Spleen (tissue), 7 donors: ENCODE data around the gene TRIAP1.

Experiments
- POLR2A ChIP-seq, 3 donors: fragments of 450-650 bp; IDR thresholded peaks; one replicate each; pipeline ENCODE4 v1.5.1; 2017; ENCODE audit warnings: antibody characterized with exemption in 3 of 3, mild to moderate bottlenecking in 1 of 3
- POLR2AphosphoS5 ChIP-seq, 3 donors: sonication (generic); formaldehyde crosslinking; IDR thresholded peaks; one replicate each; pipeline ENCODE4 v1.5.1; 2017; ENCODE audit warnings: antibody characterized with exemption in 3 of 3
- TF ChIP-seq, protein P1 (sequence below), 11 experiments: fragments of 200-600 bp in 7 of 11; fragments of 450-650 bp in 4 of 11; sonication (generic) in 4 of 11; IDR thresholded peaks in 8 of 11; conservative IDR thresholded peaks in 3 of 11; 1 replicate in 7 of 11; 2 replicates in 4 of 11; pipeline versions ENCODE4 v1.4.0 to v1.8.0; 2016 to 2021; ENCODE audit warnings: antibody characterized with exemption in 11 of 11, inconsistent platforms in 4 of 11, mild to moderate bottlenecking in 1 of 11
- donor health status: DM: no; HTN: no; CAD: no; lungs with moderate emphysema.
- donor health status: DM: no; HTN: no; CAD: no.
- donor health status: DM: no; HTN: no; CAD: no.

DNA sequence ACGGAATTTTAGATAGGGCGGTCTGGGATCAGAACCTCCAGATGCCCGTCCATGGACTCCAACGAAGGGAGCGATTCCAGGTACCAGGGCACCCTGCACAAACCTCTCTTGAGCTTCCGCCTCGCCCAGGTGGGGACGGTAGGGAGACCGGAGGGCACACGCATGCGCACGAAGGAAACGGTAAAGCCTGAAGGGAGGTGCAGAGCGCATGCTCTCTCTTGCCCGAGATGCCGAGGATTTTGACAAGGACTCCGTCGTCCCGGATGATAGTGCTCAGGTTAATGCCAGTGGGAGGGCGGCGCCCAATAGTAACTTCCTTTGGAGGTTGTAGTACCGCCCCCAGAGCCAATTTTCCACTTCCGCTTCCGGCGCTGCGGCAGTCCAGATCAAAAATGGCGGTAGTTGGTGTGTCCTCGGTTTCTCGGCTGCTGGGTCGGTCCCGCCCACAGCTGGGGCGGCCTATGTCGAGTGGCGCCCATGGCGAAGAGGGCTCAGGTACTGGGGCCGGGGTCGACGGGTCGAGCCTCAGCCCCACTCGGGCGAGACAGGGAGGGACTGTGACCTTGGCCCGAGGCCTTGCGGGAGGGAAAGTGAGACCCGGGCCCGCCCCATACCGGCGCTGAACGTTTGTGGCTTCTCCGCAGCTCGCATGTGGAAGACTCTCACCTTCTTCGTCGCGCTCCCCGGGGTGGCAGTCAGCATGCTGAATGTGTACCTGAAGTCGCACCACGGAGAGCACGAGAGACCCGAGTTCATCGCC is 8.3 kb downstream of the TRIAP1 start, which contains the start of gene COX6A1:
- TF ChIP-seq POLR2AphosphoS5 (IDR thresholded peaks at IDR 0.05), result peak; percentile 86 to 92 (median 91)
- no peak for TF ChIP-seq POLR2A (IDR thresholded peaks at IDR 0.05)
- TF ChIP-seq, protein P1, sequence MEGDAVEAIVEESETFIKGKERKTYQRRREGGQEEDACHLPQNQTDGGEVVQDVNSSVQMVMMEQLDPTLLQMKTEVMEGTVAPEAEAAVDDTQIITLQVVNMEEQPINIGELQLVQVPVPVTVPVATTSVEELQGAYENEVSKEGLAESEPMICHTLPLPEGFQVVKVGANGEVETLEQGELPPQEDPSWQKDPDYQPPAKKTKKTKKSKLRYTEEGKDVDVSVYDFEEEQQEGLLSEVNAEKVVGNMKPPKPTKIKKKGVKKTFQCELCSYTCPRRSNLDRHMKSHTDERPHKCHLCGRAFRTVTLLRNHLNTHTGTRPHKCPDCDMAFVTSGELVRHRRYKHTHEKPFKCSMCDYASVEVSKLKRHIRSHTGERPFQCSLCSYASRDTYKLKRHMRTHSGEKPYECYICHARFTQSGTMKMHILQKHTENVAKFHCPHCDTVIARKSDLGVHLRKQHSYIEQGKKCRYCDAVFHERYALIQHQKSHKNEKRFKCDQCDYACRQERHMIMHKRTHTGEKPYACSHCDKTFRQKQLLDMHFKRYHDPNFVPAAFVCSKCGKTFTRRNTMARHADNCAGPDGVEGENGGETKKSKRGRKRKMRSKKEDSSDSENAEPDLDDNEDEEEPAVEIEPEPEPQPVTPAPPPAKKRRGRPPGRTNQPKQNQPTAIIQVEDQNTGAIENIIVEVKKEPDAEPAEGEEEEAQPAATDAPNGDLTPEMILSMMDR (IDR thresholded peaks at IDR 0.05 in 8 of 11, conservative IDR thresholded peaks at IDR 0.05 in 3 of 11), result peak in 5 of 11 experiments; percentile 16 to 45 (median 36)
